Measurements from ENCODE around the gene AUTS2. TPM values are rescaled to one million over a fixed set of nuclear protein-coding genes. Genes with fewer than 3 reads are reported as not detected.

Gene AUTS2
- total and polyA plus RNA-seq, 4 donors: 4.9 to 24.4 (median 7.0) TPM

DNA sequence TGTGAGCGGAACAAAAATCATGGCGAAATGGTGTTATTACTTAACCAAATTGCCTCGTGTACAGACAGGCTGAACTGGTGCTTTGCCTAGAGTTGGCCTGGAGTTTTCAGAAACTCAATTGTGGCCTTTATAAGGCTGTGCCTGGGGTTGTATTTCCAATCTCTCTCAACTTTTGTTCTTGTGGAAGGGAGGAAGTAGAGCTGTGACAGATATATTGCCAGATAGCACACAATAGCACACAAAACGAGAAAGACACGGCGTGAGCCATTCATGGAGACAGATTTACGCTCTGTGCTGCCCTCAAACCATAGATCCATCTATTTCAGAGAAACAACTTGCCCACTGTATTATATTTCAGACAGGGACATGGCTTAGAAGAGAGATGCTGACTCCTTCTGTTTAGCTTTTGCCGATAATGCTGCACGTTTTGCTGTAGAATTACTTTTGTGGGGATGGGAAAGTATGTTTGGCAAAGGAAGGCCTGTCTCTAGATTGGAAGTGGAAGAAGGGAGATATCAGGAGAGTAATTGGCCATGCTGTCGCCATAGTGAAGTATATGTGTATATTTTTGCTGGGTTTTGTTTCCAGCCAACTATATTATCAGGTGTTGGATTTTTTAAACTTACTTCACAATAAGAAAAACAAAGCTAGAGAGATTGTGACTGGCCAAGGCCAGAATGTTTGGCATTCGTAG is 80.4 kb downstream of the AUTS2 start (continued):
- TF ChIP-seq, protein P1, sequence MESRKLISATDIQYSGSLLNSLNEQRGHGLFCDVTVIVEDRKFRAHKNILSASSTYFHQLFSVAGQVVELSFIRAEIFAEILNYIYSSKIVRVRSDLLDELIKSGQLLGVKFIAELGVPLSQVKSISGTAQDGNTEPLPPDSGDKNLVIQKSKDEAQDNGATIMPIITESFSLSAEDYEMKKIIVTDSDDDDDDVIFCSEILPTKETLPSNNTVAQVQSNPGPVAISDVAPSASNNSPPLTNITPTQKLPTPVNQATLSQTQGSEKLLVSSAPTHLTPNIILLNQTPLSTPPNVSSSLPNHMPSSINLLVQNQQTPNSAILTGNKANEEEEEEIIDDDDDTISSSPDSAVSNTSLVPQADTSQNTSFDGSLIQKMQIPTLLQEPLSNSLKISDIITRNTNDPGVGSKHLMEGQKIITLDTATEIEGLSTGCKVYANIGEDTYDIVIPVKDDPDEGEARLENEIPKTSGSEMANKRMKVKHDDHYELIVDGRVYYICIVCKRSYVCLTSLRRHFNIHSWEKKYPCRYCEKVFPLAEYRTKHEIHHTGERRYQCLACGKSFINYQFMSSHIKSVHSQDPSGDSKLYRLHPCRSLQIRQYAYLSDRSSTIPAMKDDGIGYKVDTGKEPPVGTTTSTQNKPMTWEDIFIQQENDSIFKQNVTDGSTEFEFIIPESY (IDR thresholded peaks at IDR 0.05): no peak
- TF ChIP-seq TAF1 (conservative IDR thresholded peaks at IDR 0.05) (no peak), GABPA (IDR thresholded peaks at IDR 0.05 in 1 of 2, conservative IDR thresholded peaks at IDR 0.05 in 1 of 2) (no peak), YY1 (IDR thresholded peaks at IDR 0.05) (no peak), SP1 (IDR thresholded peaks at IDR 0.05) (no peak), EGR1 (IDR thresholded peaks at IDR 0.05; ENCODE audit: low read depth in 2 of 2) (no peak), JUND (IDR thresholded peaks at IDR 0.05) (no peak), HNF4A (conservative IDR thresholded peaks at IDR 0.05) (no peak)
- TF ChIP-seq, protein P2, sequence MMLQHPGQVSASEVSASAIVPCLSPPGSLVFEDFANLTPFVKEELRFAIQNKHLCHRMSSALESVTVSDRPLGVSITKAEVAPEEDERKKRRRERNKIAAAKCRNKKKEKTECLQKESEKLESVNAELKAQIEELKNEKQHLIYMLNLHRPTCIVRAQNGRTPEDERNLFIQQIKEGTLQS (IDR thresholded peaks at IDR 0.05): no peak

DNA sequence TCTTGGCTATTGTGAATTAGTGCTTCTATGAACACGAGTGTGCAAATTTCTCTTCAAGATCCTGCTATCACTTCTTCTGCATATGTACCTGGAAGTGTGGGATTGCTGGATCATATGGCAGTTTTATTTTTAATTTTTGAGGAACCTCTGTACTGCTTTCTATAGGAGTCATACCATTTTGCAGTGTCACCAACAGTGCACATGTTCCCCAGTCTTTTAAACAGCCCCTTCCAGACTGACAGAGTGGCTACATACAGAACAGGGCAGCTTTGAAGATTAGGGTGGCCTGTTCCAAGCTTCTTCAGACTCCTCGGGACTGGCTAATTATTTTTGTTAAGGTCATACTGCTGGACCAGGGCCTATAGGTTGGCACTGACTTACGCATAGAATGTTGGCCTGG is 82.9 kb downstream of the AUTS2 start:
- 94% methylated on average over 3 of the region's 3 CpGs for WGBS
- H3K9me3 ChIP-seq (ENCODE audit: control insufficient read depth in 4 of 4, low read length in 3 of 4): no peaks in the 10 kb centered on the region
- H3K4me1 ChIP-seq (ENCODE audit: control insufficient read depth in 4 of 4, insufficient read depth in 4 of 4, low read length in 3 of 4): no peaks in the 10 kb centered on the region
- H3K27ac ChIP-seq (ENCODE audit: low read depth in 1 of 2, low read length in 2 of 2): no peak overlapping the region
- no peak overlapping the region for H3K4me3 ChIP-seq (ENCODE audit: low read depth in 1 of 3, low read length in 3 of 3)
- no peak for TF ChIP-seq TAF1 (conservative IDR thresholded peaks at IDR 0.05)
- TF ChIP-seq HNF4A (conservative IDR thresholded peaks at IDR 0.05): no peak
- TF ChIP-seq YY1 (IDR thresholded peaks at IDR 0.05): no peak
- DNase-seq (ENCODE audit: low spot score): no peak
- no peaks in the 10 kb centered on the region for H3K27me3 ChIP-seq (ENCODE audit: control insufficient read depth in 4 of 4, insufficient read depth in 4 of 4, low read length in 3 of 4)
- H3K9ac ChIP-seq (ENCODE audit: low read depth in 1 of 2, low read length in 2 of 2): no peak overlapping the region
- H3K36me3 ChIP-seq (ENCODE audit: control insufficient read depth in 4 of 4, insufficient read depth in 3 of 4, low read depth in 1 of 4, low read length in 3 of 4): no peaks in the 10 kb centered on the region

DNA sequence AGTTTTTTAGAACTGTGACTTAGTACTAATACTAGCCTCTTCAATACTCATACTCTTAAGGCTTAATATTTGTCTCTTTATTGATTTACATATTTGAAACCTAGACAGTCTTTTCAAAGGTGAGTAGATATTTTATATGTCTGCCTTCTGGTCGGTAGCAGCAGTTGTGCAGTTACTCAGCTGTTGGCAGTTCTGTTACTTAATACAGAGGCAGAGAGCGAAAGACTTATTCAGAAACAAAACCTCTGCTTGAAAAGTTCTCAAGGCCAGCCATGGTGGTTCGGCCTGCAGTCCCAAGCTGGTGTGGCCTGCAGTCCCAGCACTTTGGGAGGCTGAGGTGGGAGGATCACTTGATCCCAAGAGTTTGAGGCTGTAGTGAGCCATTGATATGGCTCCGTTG is 84.2 kb downstream of the AUTS2 start:
- Histone ChIP-seq H3K4me1 (ENCODE audit: control insufficient read depth in 4 of 4, insufficient read depth in 4 of 4, low read length in 3 of 4) (no peaks in the 10 kb centered on the region), H3K27ac (ENCODE audit: low read depth in 1 of 2, low read length in 2 of 2) (no peak overlapping the region), H3K27me3 (ENCODE audit: control insufficient read depth in 4 of 4, insufficient read depth in 4 of 4, low read length in 3 of 4) (no peaks in the 10 kb centered on the region), H3K36me3 (ENCODE audit: control insufficient read depth in 4 of 4, insufficient read depth in 3 of 4, low read depth in 1 of 4, low read length in 3 of 4) (no peaks in the 10 kb centered on the region), H3K9ac (ENCODE audit: low read depth in 1 of 2, low read length in 2 of 2) (no peak overlapping the region), H3K9me3 (ENCODE audit: control insufficient read depth in 4 of 4, low read length in 3 of 4) (no peaks in the 10 kb centered on the region), H3K4me3 (ENCODE audit: low read depth in 1 of 3, low read length in 3 of 3) (no peak overlapping the region)
- 92% methylated on average over 4 of the region's 4 CpGs for WGBS
- TF ChIP-seq RXRA (IDR thresholded peaks at IDR 0.05) (no peak), SP1 (IDR thresholded peaks at IDR 0.05) (no peak)
- TF ChIP-seq, protein P3, sequence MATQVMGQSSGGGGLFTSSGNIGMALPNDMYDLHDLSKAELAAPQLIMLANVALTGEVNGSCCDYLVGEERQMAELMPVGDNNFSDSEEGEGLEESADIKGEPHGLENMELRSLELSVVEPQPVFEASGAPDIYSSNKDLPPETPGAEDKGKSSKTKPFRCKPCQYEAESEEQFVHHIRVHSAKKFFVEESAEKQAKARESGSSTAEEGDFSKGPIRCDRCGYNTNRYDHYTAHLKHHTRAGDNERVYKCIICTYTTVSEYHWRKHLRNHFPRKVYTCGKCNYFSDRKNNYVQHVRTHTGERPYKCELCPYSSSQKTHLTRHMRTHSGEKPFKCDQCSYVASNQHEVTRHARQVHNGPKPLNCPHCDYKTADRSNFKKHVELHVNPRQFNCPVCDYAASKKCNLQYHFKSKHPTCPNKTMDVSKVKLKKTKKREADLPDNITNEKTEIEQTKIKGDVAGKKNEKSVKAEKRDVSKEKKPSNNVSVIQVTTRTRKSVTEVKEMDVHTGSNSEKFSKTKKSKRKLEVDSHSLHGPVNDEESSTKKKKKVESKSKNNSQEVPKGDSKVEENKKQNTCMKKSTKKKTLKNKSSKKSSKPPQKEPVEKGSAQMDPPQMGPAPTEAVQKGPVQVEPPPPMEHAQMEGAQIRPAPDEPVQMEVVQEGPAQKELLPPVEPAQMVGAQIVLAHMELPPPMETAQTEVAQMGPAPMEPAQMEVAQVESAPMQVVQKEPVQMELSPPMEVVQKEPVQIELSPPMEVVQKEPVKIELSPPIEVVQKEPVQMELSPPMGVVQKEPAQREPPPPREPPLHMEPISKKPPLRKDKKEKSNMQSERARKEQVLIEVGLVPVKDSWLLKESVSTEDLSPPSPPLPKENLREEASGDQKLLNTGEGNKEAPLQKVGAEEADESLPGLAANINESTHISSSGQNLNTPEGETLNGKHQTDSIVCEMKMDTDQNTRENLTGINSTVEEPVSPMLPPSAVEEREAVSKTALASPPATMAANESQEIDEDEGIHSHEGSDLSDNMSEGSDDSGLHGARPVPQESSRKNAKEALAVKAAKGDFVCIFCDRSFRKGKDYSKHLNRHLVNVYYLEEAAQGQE (IDR thresholded peaks at IDR 0.05): no peak
- no peak for DNase-seq (ENCODE audit: low spot score)
